Measurements from ENCODE around the gene TUBGCP2.

GRCh38 chr10:133315847-133316246, 7.2 kb upstream of the TUBGCP2 start:
- TF ChIP-seq RBAK (tag by site-specific recombination; IDR thresholded peaks at IDR 0.05) (no peak), PRDM1 (tag by site-specific recombination; IDR thresholded peaks at IDR 0.05) (no peak), MYNN (tag by site-specific recombination; IDR thresholded peaks at IDR 0.05; ENCODE audit: borderline replicate concordance) (no peak)
- TF ChIP-seq, protein P1, sequence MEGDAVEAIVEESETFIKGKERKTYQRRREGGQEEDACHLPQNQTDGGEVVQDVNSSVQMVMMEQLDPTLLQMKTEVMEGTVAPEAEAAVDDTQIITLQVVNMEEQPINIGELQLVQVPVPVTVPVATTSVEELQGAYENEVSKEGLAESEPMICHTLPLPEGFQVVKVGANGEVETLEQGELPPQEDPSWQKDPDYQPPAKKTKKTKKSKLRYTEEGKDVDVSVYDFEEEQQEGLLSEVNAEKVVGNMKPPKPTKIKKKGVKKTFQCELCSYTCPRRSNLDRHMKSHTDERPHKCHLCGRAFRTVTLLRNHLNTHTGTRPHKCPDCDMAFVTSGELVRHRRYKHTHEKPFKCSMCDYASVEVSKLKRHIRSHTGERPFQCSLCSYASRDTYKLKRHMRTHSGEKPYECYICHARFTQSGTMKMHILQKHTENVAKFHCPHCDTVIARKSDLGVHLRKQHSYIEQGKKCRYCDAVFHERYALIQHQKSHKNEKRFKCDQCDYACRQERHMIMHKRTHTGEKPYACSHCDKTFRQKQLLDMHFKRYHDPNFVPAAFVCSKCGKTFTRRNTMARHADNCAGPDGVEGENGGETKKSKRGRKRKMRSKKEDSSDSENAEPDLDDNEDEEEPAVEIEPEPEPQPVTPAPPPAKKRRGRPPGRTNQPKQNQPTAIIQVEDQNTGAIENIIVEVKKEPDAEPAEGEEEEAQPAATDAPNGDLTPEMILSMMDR (tag by site-specific recombination; IDR thresholded peaks at IDR 0.05) = no peak

Data from HEK293 (cell line).